Natural killer cell (primary cell): Measurements from ENCODE around the gene CTDP1. TPM values are rescaled to one million over a fixed set of nuclear protein-coding genes. Genes with fewer than 3 reads are reported as not detected.

Experiments
- ATAC-seq, 3 donors: fragments of 150-1000 bp in 2 of 3; fragments of 200-7000 bp in 1 of 3; cut with Tn5 transposase; 1 replicate in 1 of 3; 2 replicates in 2 of 3; pipeline ENCODE4 v1.10.0; 2021; ENCODE audit warnings: mild to moderate bottlenecking in 2 of 3, moderate library complexity in 2 of 3
- DNase-seq, 2 donors: peaks; one replicate each; pipeline versions ENCODE4 v3.0.0 to v3.0.0-alpha.2; 2013 to 2021; ENCODE audit warnings: mixed read lengths in 1 of 2
- H3K27ac ChIP-seq: one replicate; pipeline ENCODE4 v1.5.1; 2013; ENCODE audit warnings: mild to moderate bottlenecking, low read length
- H3K27me3 ChIP-seq: one replicate; pipeline ENCODE4 v1.6.1; 2013; ENCODE audit warnings: low read length; ENCODE audit not compliant: control insufficient read depth, insufficient read depth
- H3K36me3 ChIP-seq: one replicate; pipeline ENCODE4 v1.6.1; 2013; ENCODE audit warnings: low read length; ENCODE audit not compliant: control insufficient read depth, insufficient read depth
- H3K4me1 ChIP-seq: one replicate; pipeline ENCODE4 v1.6.1; 2013; ENCODE audit warnings: low read length; ENCODE audit not compliant: control insufficient read depth, insufficient read depth
- H3K4me3 ChIP-seq: one replicate; pipeline ENCODE4 v1.5.1; 2013; ENCODE audit warnings: low read length
- H3K9me3 ChIP-seq: one replicate; pipeline ENCODE4 v1.6.1; 2013; ENCODE audit warnings: low read length; ENCODE audit not compliant: control insufficient read depth, insufficient read depth
- H3K27ac Mint-ChIP-seq, 2 donors: one replicate each; pipeline ENCODE4 v1.8.0; 2022; ENCODE audit warnings: mild to moderate bottlenecking in 2 of 2, mixed read lengths in 2 of 2, moderate library complexity in 1 of 2
- H3K27me3 Mint-ChIP-seq, 2 donors: one replicate each; pipeline ENCODE4 v1.8.0; 2022; ENCODE audit warnings: low read depth in 2 of 2, mixed read lengths in 2 of 2
- H3K36me3 Mint-ChIP-seq: one replicate; pipeline ENCODE4 v1.8.0; 2022; ENCODE audit warnings: mixed read lengths
- H3K4me1 Mint-ChIP-seq, 2 donors: one replicate each; pipeline ENCODE4 v1.8.0; 2022; ENCODE audit warnings: mixed read lengths in 2 of 2
- H3K4me3 Mint-ChIP-seq: one replicate; pipeline ENCODE4 v1.8.0; 2022; ENCODE audit warnings: mild to moderate bottlenecking, moderate library complexity, mixed read lengths
- H3K9me3 Mint-ChIP-seq, 2 donors: one replicate each; pipeline ENCODE4 v1.8.0; 2022; ENCODE audit warnings: mixed read lengths in 2 of 2
- CTCF ChIP-seq: fragments of 200-600 bp; IDR thresholded peaks from one replicate; pipeline ENCODE4 v1.8.0; 2022; ENCODE audit warnings: antibody characterized with exemption
- WGBS: methylation state at CpG from one replicate; pipeline ENCODE4 v1.1.7; 2013; ENCODE audit warnings: missing lambda C conversion rate; ENCODE audit not compliant: insufficient coverage; 5-methylcytosine and 5-hydroxymethylcytosine counted together
- intact Hi-C: fragments of 100-400 bp; cut with micrococcal nuclease; formaldehyde crosslinking; loops from one replicate; pipeline ENCODE4 v1.14.2; 2022
- total RNA-seq, 4 donors: library from RNA; stranded (reverse); fragments of 120-200 nt in 1 of 4; gene quantifications; one replicate each; pipeline versions ENCODE4 v1.2.3 to v1.2.4, GENCODE V29; 2013 to 2022

Gene CTDP1
- total RNA-seq, 3 donors from 2014 or later (not counting 1 experiment from before 2014, with no cell fraction given): 66.9 to 89.4 (median 77.1) TPM

DNA sequence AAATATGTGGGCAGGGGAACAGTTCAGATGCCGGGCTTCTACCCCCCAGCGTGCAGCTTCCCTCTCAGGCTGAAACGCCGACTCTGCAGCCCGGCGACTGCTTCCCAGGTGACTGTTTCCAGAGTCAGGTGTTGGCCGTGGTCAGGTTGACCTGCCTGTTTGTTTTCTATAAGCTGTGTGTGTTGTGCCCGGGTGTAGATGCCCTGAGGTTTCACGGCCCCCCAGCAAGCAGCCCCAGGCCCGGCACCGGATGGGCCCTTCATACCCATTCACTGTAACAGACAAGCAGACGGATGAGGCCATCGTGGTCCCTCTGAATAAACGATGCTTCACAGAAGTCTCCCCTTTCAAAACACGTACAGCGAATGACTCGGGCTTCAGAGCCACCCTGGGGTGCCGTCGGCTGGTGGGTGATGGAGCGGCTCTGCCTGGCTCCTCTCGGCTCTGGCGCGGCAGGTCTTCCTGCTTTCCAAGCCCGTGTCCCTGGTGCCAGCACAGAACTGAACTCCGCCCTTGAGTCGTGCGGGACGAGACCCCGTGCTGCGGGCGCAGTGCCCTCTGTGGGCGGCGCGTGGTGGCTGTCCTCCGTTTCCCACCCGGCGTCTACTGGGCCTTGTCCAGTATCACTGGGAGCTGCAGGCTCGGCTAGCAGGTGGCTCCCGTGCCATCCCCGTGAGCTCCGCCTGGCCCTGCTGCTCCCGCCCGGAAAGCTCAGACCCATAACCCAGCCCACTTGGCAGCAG, 103.1 kb downstream of the CTDP1 start:
- no peak overlapping the region for H3K27ac Mint-ChIP-seq
- intact Hi-C loops: no loop called here

DNA sequence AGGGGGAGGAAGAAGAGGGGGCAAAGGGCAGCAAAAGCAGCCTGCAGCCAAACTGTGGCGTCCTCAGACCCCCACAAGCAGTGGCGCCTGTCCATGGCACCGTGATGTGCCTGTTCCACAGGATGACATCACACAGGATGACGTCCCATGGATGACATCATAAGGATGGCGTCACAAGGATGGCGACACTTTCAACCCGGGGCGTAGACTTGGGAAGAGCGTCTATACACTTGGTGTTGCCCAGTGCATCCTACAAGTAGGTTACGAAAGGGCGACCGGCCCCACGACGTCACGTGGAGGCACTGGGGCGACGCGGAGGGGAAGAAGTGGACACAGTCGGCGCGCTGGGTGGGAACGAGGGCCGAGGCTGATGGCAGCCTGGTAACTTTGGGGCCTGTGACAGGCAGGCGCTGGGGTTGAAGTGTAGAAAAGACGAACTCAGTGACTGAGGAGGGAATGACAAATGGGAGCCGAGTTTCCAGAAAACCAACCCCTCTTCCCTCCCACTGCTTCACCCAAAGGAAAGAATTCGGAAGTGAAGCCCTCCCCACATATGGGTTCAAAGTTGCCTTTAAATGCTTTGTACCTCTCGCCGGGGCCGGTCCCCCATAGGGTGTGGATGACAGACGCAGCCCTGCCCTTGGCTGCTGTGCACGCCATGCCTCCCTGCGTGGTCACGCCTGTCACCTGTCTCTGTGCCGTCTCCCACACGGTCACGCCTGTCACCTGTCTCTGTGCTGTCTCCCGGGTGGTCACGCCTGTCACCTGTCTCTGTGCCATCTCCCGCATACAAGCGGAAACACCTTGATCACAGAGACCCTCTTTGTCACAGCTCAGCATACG, 104.7 kb downstream of the CTDP1 start:
- WGBS: 89% methylated on average over 42 of the region's 42 CpGs
- Histone ChIP-seq H3K27ac (no peak overlapping the region), H3K4me3 (no peak overlapping the region), H3K4me1 (peaks cover 3% of the 10 kb centered on the region), H3K27me3 (peaks cover 14% of the 10 kb centered on the region), H3K36me3 (no peaks in the 10 kb centered on the region), H3K9me3 (no peaks in the 10 kb centered on the region)
- Mint-ChIP-seq H3K9me3 (no peaks in the 10 kb centered on the region), H3K4me1 (no peaks in the 10 kb centered on the region), H3K4me3 (no peak overlapping the region), H3K27me3 (peaks cover 12 to 19% of the 10 kb centered on the region in 2 donors), H3K36me3 (no peaks in the 10 kb centered on the region), H3K27ac (no peak overlapping the region)
- TF ChIP-seq CTCF: no peak
- intact Hi-C loops: no loop called here
- DNase-seq (no peak), ATAC-seq (no peak)

More for the DNA sequence above, 103.1 kb downstream of the CTDP1 start:
- Histone ChIP-seq H3K27me3 (peaks cover 12% of the 10 kb centered on the region), H3K36me3 (no peaks in the 10 kb centered on the region), H3K9me3 (no peaks in the 10 kb centered on the region), H3K27ac (no peak overlapping the region), H3K4me3 (no peak overlapping the region), H3K4me1 (no peaks in the 10 kb centered on the region)
- ATAC-seq: no peak
- Mint-ChIP-seq H3K9me3 (no peaks in the 10 kb centered on the region), H3K4me3 (no peak overlapping the region), H3K36me3 (no peaks in the 10 kb centered on the region), H3K4me1 (no peaks in the 10 kb centered on the region), H3K27me3 (peaks cover 18 to 19% of the 10 kb centered on the region in 2 donors)
- TF ChIP-seq CTCF: no peak
- WGBS: 91% methylated on average over 43 of the region's 43 CpGs
- no peak for DNase-seq

- Mint-ChIP-seq H3K27me3 (peaks cover 12 to 21% of the 10 kb centered on the region in 2 donors), H3K9me3 (no peaks in the 10 kb centered on the region), H3K4me1 (no peaks in the 10 kb centered on the region), H3K27ac (no peak overlapping the region), H3K36me3 (no peaks in the 10 kb centered on the region), H3K4me3 (no peak overlapping the region)
- H3K27me3 ChIP-seq: peaks cover 14% of the 10 kb centered on the region
- no peak for ATAC-seq
- H3K4me3 ChIP-seq: no peak overlapping the region
- no peak overlapping the region for H3K27ac ChIP-seq
- peaks cover 3% of the 10 kb centered on the region for H3K4me1 ChIP-seq
- WGBS: 78% methylated on average over 32 of the region's 32 CpGs
- no peak for TF ChIP-seq CTCF
- no peaks in the 10 kb centered on the region for H3K9me3 ChIP-seq
- no peak for DNase-seq
- H3K36me3 ChIP-seq: no peaks in the 10 kb centered on the region
- intact Hi-C loops: no loop called here
Observed at GRCh38 chr18:79784965-79785770, 105.6 kb downstream of the CTDP1 start.
